Measurements from ENCODE around the gene RGMB. TPM values are rescaled to one million over a fixed set of nuclear protein-coding genes. Genes with fewer than 3 reads are reported as not detected.

RGMB gene
- total RNA-seq, 1 experiment from 2014 or later = 16.4 TPM

GRCh38 chr5:98755406-98755805, 18.1 kb upstream of the RGMB start:
- H3K36me3 Mint-ChIP-seq (ENCODE audit: insufficient read depth, unreplicated experiment) = no peaks in the 10 kb centered on the region
- Histone ChIP-seq H3K4me1 (no peaks in the 10 kb centered on the region), H3K27me3 (replicated peaks; ENCODE audit: control insufficient read depth, insufficient read depth, low read length) (no peaks in the 10 kb centered on the region; the same call in 1 of the 2 replicates), H3K36me3 (ENCODE audit: control insufficient read depth, insufficient read depth, low read length) (no peaks in the 10 kb centered on the region), H3K4me3 (ENCODE audit: low read depth, low read length) (no peak overlapping the region), H3K9me3 (no peaks in the 10 kb centered on the region)
- DNase-seq = no peak
- H3K27ac Mint-ChIP-seq (ENCODE audit: unreplicated experiment) = no peak overlapping the region
- H3K9me3 Mint-ChIP-seq (ENCODE audit: unreplicated experiment) = no peaks in the 10 kb centered on the region
- intact Hi-C loops (cut with micrococcal nuclease; ENCODE audit: unreplicated experiment) = no loop called here
- no peak overlapping the region for H3K4me3 Mint-ChIP-seq (ENCODE audit: unreplicated experiment)
- ChIA-PET POLR2A (no interaction called here), CTCF (no interaction called here)
- peaks cover 9% of the 10 kb centered on the region for H3K27me3 Mint-ChIP-seq (ENCODE audit: insufficient read depth, unreplicated experiment)
- H3K4me1 Mint-ChIP-seq (ENCODE audit: low read depth, unreplicated experiment) = no peaks in the 10 kb centered on the region
- BruUV-seq (replicated peaks) = no TSS peak
- no peak for TF ChIP-seq CTCF (IDR thresholded peaks at IDR 0.05; ENCODE audit: insufficient read depth in 1 of 2, low read depth in 1 of 2, low read length in 1 of 2, severe bottlenecking in 1 of 2, unreplicated experiment in 1 of 2)

GRCh38 chr5:98757978-98758377, 15.5 kb upstream of the RGMB start:
- H3K4me3 Mint-ChIP-seq (ENCODE audit: unreplicated experiment) = no peak overlapping the region
- peaks cover 9% of the 10 kb centered on the region for H3K27me3 Mint-ChIP-seq (ENCODE audit: insufficient read depth, unreplicated experiment)
- ChIA-PET CTCF (no interaction called here), POLR2A (no interaction called here)
- intact Hi-C loops (cut with micrococcal nuclease; ENCODE audit: unreplicated experiment) = no loop called here
- H3K4me1 Mint-ChIP-seq (ENCODE audit: low read depth, unreplicated experiment) = no peaks in the 10 kb centered on the region
- Histone ChIP-seq H3K27me3 (replicated peaks; ENCODE audit: control insufficient read depth, insufficient read depth, low read length) (no peaks in the 10 kb centered on the region; the same call in 1 of the 2 replicates), H3K4me3 (ENCODE audit: low read depth, low read length) (no peak overlapping the region), H3K36me3 (ENCODE audit: control insufficient read depth, insufficient read depth, low read length) (no peaks in the 10 kb centered on the region), H3K9me3 (no peaks in the 10 kb centered on the region), H3K4me1 (no peaks in the 10 kb centered on the region)
- H3K9me3 Mint-ChIP-seq (ENCODE audit: unreplicated experiment) = no peaks in the 10 kb centered on the region
- TF ChIP-seq CTCF (IDR thresholded peaks at IDR 0.05; ENCODE audit: insufficient read depth in 1 of 2, low read depth in 1 of 2, low read length in 1 of 2, severe bottlenecking in 1 of 2, unreplicated experiment in 1 of 2) = no peak
- DNase-seq = no peak
- no TSS peak for BruUV-seq (replicated peaks)
- H3K27ac Mint-ChIP-seq (ENCODE audit: unreplicated experiment) = no peak overlapping the region
- H3K36me3 Mint-ChIP-seq (ENCODE audit: insufficient read depth, unreplicated experiment) = no peaks in the 10 kb centered on the region

- CTCF ChIA-PET = no interaction called here
Observed at GRCh38 chr5:98763001-98763630, 10.3 kb upstream of the RGMB start.

More at GRCh38 chr5:98763001-98763630, 10.3 kb upstream of the RGMB start:
- TF ChIP-seq CTCF (IDR thresholded peaks at IDR 0.05; ENCODE audit: insufficient read depth in 1 of 2, low read depth in 1 of 2, low read length in 1 of 2, severe bottlenecking in 1 of 2, unreplicated experiment in 1 of 2) = no peak
- no peaks in the 10 kb centered on the region for H3K27me3 Mint-ChIP-seq (ENCODE audit: insufficient read depth, unreplicated experiment)
- Histone ChIP-seq H3K9me3 (no peaks in the 10 kb centered on the region), H3K36me3 (ENCODE audit: control insufficient read depth, insufficient read depth, low read length) (no peaks in the 10 kb centered on the region), H3K27me3 (replicated peaks; ENCODE audit: control insufficient read depth, insufficient read depth, low read length) (no peaks in the 10 kb centered on the region; the same call in 1 of the 2 replicates), H3K4me3 (ENCODE audit: low read depth, low read length) (no peak overlapping the region), H3K4me1 (no peaks in the 10 kb centered on the region)
- no peak for DNase-seq
- POLR2A ChIA-PET = no interaction called here
- no peak overlapping the region for H3K27ac Mint-ChIP-seq (ENCODE audit: unreplicated experiment)
- no peaks in the 10 kb centered on the region for H3K9me3 Mint-ChIP-seq (ENCODE audit: unreplicated experiment)
- intact Hi-C loops (cut with micrococcal nuclease; ENCODE audit: unreplicated experiment) = no loop called here
- no TSS peak for BruUV-seq (replicated peaks)
- H3K4me3 Mint-ChIP-seq (ENCODE audit: unreplicated experiment) = no peak overlapping the region
- no peaks in the 10 kb centered on the region for H3K36me3 Mint-ChIP-seq (ENCODE audit: insufficient read depth, unreplicated experiment)
- no peaks in the 10 kb centered on the region for H3K4me1 Mint-ChIP-seq (ENCODE audit: low read depth, unreplicated experiment)

Data from Caco-2 (cell line).